ENCODE data around the gene CAMTA1. TPM values are rescaled to one million over a fixed set of nuclear protein-coding genes. Genes with fewer than 3 reads are reported as not detected.

Gene CAMTA1
- total and polyA plus RNA-seq, 4 donors = 18.0 to 93.5 (median 35.8) TPM

DNA sequence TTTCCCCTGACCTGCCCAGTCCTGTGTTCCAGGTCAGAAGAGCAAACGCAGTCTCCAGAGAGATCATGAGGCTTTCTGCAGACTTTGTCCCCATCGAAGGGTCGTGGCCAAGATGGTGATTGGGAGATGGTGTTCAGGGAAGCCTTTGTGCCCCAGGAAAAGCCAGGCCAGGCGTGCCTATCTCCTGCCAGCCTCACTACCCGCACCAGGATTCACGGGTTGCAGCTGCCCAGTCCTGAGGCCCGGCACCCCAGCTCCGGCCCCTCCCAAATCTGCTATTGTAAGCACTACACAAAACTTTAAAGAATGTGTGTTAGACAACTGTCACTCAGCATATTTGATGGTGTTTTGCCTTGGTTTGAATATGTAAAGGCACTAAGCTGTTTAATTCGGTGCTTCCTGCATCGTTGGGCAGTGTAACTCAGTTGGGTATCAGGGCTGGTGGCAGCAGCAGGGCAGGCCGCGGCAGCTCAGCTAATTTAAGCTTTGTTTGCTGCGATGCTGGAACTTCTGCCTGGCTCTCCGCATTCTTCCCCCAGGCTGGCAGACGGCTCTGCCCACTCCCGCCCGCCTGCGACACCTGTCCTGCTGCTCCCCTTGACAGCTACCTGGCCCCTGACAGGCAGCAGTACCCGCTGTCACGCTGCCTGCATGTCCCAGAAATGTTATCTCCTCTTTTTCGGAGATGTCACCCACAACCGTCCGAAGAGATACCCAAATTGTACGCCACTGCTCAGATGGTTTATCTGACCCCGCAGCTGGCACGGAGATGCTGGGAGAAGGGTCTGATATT, 776.9 kb downstream of the CAMTA1 start:
- no peaks in the 10 kb centered on the region for H3K27me3 ChIP-seq (ENCODE audit: control insufficient read depth in 4 of 4, insufficient read depth in 4 of 4, low read length in 3 of 4)
- no peak overlapping the region for H3K4me3 ChIP-seq (ENCODE audit: low read depth in 1 of 3, low read length in 3 of 3)
- no peaks in the 10 kb centered on the region for H3K4me1 ChIP-seq (ENCODE audit: control insufficient read depth in 4 of 4, insufficient read depth in 4 of 4, low read length in 3 of 4)
- no peak for DNase-seq (ENCODE audit: low spot score)
- no peak overlapping the region for H3K27ac ChIP-seq (ENCODE audit: low read depth in 1 of 2, low read length in 2 of 2)
- no peak overlapping the region for H3K9ac ChIP-seq (ENCODE audit: low read depth in 1 of 2, low read length in 2 of 2)
- H3K9me3 ChIP-seq (ENCODE audit: control insufficient read depth in 4 of 4, low read length in 3 of 4) = no peaks in the 10 kb centered on the region
- TF ChIP-seq, protein P1, sequence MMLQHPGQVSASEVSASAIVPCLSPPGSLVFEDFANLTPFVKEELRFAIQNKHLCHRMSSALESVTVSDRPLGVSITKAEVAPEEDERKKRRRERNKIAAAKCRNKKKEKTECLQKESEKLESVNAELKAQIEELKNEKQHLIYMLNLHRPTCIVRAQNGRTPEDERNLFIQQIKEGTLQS (IDR thresholded peaks at IDR 0.05) = no peak
- no peak for TF ChIP-seq YY1 (IDR thresholded peaks at IDR 0.05)
- no peak for TF ChIP-seq GABPA (IDR thresholded peaks at IDR 0.05 in 1 of 2, conservative IDR thresholded peaks at IDR 0.05 in 1 of 2)
- TF ChIP-seq RXRA (IDR thresholded peaks at IDR 0.05) = no peak
- no peak for TF ChIP-seq TAF1 (conservative IDR thresholded peaks at IDR 0.05)
- TF ChIP-seq, protein P2, sequence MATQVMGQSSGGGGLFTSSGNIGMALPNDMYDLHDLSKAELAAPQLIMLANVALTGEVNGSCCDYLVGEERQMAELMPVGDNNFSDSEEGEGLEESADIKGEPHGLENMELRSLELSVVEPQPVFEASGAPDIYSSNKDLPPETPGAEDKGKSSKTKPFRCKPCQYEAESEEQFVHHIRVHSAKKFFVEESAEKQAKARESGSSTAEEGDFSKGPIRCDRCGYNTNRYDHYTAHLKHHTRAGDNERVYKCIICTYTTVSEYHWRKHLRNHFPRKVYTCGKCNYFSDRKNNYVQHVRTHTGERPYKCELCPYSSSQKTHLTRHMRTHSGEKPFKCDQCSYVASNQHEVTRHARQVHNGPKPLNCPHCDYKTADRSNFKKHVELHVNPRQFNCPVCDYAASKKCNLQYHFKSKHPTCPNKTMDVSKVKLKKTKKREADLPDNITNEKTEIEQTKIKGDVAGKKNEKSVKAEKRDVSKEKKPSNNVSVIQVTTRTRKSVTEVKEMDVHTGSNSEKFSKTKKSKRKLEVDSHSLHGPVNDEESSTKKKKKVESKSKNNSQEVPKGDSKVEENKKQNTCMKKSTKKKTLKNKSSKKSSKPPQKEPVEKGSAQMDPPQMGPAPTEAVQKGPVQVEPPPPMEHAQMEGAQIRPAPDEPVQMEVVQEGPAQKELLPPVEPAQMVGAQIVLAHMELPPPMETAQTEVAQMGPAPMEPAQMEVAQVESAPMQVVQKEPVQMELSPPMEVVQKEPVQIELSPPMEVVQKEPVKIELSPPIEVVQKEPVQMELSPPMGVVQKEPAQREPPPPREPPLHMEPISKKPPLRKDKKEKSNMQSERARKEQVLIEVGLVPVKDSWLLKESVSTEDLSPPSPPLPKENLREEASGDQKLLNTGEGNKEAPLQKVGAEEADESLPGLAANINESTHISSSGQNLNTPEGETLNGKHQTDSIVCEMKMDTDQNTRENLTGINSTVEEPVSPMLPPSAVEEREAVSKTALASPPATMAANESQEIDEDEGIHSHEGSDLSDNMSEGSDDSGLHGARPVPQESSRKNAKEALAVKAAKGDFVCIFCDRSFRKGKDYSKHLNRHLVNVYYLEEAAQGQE (IDR thresholded peaks at IDR 0.05) = no peak
- no peak for TF ChIP-seq FOXA1 (IDR thresholded peaks at IDR 0.05)
- TF ChIP-seq, protein P3, sequence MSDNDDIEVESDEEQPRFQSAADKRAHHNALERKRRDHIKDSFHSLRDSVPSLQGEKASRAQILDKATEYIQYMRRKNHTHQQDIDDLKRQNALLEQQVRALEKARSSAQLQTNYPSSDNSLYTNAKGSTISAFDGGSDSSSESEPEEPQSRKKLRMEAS (IDR thresholded peaks at IDR 0.05) = no peak
- TF ChIP-seq EGR1 (IDR thresholded peaks at IDR 0.05; ENCODE audit: low read depth in 2 of 2) = no peak
- TF ChIP-seq, protein P4, sequence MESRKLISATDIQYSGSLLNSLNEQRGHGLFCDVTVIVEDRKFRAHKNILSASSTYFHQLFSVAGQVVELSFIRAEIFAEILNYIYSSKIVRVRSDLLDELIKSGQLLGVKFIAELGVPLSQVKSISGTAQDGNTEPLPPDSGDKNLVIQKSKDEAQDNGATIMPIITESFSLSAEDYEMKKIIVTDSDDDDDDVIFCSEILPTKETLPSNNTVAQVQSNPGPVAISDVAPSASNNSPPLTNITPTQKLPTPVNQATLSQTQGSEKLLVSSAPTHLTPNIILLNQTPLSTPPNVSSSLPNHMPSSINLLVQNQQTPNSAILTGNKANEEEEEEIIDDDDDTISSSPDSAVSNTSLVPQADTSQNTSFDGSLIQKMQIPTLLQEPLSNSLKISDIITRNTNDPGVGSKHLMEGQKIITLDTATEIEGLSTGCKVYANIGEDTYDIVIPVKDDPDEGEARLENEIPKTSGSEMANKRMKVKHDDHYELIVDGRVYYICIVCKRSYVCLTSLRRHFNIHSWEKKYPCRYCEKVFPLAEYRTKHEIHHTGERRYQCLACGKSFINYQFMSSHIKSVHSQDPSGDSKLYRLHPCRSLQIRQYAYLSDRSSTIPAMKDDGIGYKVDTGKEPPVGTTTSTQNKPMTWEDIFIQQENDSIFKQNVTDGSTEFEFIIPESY (IDR thresholded peaks at IDR 0.05) = no peak
- no peak for TF ChIP-seq HNF4A (conservative IDR thresholded peaks at IDR 0.05)
- TF ChIP-seq, protein P5, sequence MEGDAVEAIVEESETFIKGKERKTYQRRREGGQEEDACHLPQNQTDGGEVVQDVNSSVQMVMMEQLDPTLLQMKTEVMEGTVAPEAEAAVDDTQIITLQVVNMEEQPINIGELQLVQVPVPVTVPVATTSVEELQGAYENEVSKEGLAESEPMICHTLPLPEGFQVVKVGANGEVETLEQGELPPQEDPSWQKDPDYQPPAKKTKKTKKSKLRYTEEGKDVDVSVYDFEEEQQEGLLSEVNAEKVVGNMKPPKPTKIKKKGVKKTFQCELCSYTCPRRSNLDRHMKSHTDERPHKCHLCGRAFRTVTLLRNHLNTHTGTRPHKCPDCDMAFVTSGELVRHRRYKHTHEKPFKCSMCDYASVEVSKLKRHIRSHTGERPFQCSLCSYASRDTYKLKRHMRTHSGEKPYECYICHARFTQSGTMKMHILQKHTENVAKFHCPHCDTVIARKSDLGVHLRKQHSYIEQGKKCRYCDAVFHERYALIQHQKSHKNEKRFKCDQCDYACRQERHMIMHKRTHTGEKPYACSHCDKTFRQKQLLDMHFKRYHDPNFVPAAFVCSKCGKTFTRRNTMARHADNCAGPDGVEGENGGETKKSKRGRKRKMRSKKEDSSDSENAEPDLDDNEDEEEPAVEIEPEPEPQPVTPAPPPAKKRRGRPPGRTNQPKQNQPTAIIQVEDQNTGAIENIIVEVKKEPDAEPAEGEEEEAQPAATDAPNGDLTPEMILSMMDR (IDR thresholded peaks at IDR 0.05; ENCODE audit: low read depth, low read length, missing input control) = no peak
- no peak for TF ChIP-seq HNF4G (IDR thresholded peaks at IDR 0.05)
- TF ChIP-seq FOXA2 (IDR thresholded peaks at IDR 0.05) = no peak
- no peak for TF ChIP-seq NR2F2 (IDR thresholded peaks at IDR 0.05)
- no peak for TF ChIP-seq RAD21 (IDR thresholded peaks at IDR 0.05)
- no peak for TF ChIP-seq SP1 (IDR thresholded peaks at IDR 0.05)
- H3K36me3 ChIP-seq (ENCODE audit: control insufficient read depth in 4 of 4, insufficient read depth in 3 of 4, low read depth in 1 of 4, low read length in 3 of 4) = no peaks in the 10 kb centered on the region
- 90% methylated on average over 26 of the region's 26 CpGs for WGBS

Data from liver (tissue), 9 donors.